KMS-11 (cell line): ENCODE data around the gene UPB1.
"Not testable (repeated sequence)": the region's sequence is repeated elsewhere in the genome, so short reads cannot be mapped to it uniquely, and the experiment has no call there.

Source experiments
- H2AFZ ChIP-seq: fragments of 200-600 bp; sonication (generic); 2 replicates; pipeline ENCODE4 v1.6.1; 2016; ENCODE audit warnings: antibody characterized with exemption, mixed run types, low read depth
- H3K27ac ChIP-seq: fragments of 200-600 bp; sonication (generic); 2 replicates; pipeline ENCODE4 v1.6.1; 2016; ENCODE audit warnings: mild to moderate bottlenecking, mixed run types
- H3K27me3 ChIP-seq: fragments of 200-600 bp; sonication (generic); 2 replicates; pipeline ENCODE4 v1.6.1; 2017; ENCODE audit warnings: mild to moderate bottlenecking, low read depth, mixed run types, moderate library complexity; ENCODE audit not compliant: insufficient read depth
- H3K36me3 ChIP-seq: fragments of 200-600 bp; sonication (generic); 2 replicates; pipeline ENCODE4 v1.6.1; 2017; ENCODE audit warnings: mild to moderate bottlenecking, mixed run types; ENCODE audit not compliant: insufficient read depth
- H3K4me1 ChIP-seq: fragments of 200-600 bp; sonication (generic); 2 replicates; pipeline ENCODE4 v1.6.1; 2016; ENCODE audit warnings: mild to moderate bottlenecking, low read depth, mixed run types; ENCODE audit not compliant: poor library complexity, severe bottlenecking
- H3K4me2 ChIP-seq: fragments of 200-600 bp; sonication (generic); 2 replicates; pipeline ENCODE4 v1.7.0; 2016; ENCODE audit warnings: mild to moderate bottlenecking, mixed run types
- H3K4me3 ChIP-seq: fragments of 200-600 bp; sonication (generic); IDR thresholded peaks from 2 replicates; pipeline ENCODE4 v1.6.1; 2017; ENCODE audit warnings: low read depth, low read length, mixed read lengths; ENCODE audit not compliant: insufficient read depth
- H3K79me2 ChIP-seq: fragments of 200-600 bp; sonication (generic); 2 replicates; pipeline ENCODE4 v1.6.1; 2016; ENCODE audit warnings: low read depth, mixed run types; ENCODE audit not compliant: insufficient read depth
- H3K9ac ChIP-seq: fragments of 200-600 bp; sonication (generic); 2 replicates; pipeline ENCODE4 v1.6.1; 2016; ENCODE audit warnings: mild to moderate bottlenecking, mixed run types
- H4K20me1 ChIP-seq: fragments of 200-600 bp; sonication (generic); 2 replicates; pipeline ENCODE4 v1.6.1; 2016; ENCODE audit warnings: mild to moderate bottlenecking, mixed run types; ENCODE audit not compliant: insufficient read depth
- TF ChIP-seq, protein P1 (sequence below): fragments of 200-600 bp; sonication (generic); conservative IDR thresholded peaks from 2 replicates; pipeline ENCODE4 v1.6.1; 2017; ENCODE audit warnings: low read depth, mild to moderate bottlenecking, antibody characterized with exemption, low read length, moderate library complexity, mixed read lengths

Gene UPB1

DNA sequence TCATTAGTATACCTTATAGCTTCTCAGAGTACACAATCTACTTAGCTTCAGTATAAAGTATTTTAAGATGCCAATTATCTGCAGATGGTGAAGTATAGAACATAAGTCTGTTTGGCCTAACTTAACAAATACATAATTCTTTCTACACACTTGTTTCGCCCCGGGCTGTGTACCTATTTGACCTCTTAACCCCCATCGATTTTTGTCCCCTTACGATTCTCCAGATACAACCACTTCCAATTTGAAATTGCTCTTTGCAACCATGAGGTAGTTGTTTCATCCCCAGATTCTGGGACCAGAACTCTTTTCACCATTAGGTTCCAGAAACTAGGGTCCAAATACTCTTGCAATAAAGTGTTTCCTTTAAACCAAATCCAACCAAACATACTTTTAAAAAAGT, 10.0 kb upstream of the UPB1 start:
- Histone ChIP-seq H3K27me3 (no peaks in the 10 kb centered on the region), H3K4me1 (peaks cover 7% of the 10 kb centered on the region), H3K36me3 (no peaks in the 10 kb centered on the region)

DNA sequence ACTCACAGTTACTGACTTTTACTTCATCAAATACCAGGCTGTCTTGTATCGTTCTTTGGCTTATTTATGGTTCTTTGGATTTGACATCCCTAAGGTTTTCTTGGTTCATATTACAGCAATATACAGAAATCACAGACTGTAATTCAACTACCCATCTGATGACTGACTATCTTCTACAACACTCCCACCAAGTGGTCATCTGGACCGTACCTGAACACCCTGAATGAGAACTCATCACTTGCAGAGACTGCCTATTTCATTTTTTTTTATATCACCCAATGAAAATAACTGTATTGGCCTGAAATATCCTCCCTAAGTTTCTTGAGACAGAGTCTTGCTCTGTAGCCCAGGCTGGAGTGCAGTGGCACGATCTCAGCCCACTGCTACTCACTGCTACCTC, 9.5 kb upstream of the UPB1 start:
- Histone ChIP-seq H3K4me2 (no peak overlapping the region), H3K27me3 (no peaks in the 10 kb centered on the region), H3K4me1 (peaks cover 7% of the 10 kb centered on the region), H3K27ac (no peak overlapping the region), H3K4me3 (no peak overlapping the region), H3K36me3 (no peaks in the 10 kb centered on the region), H3K79me2 (no peaks in the 10 kb centered on the region), H4K20me1 (no peaks in the 10 kb centered on the region), H2AFZ (no peak overlapping the region), H3K9ac (no peak overlapping the region)
- TF ChIP-seq, protein P1, sequence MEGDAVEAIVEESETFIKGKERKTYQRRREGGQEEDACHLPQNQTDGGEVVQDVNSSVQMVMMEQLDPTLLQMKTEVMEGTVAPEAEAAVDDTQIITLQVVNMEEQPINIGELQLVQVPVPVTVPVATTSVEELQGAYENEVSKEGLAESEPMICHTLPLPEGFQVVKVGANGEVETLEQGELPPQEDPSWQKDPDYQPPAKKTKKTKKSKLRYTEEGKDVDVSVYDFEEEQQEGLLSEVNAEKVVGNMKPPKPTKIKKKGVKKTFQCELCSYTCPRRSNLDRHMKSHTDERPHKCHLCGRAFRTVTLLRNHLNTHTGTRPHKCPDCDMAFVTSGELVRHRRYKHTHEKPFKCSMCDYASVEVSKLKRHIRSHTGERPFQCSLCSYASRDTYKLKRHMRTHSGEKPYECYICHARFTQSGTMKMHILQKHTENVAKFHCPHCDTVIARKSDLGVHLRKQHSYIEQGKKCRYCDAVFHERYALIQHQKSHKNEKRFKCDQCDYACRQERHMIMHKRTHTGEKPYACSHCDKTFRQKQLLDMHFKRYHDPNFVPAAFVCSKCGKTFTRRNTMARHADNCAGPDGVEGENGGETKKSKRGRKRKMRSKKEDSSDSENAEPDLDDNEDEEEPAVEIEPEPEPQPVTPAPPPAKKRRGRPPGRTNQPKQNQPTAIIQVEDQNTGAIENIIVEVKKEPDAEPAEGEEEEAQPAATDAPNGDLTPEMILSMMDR: no peak

More for the DNA sequence above, 10.0 kb upstream of the UPB1 start:
- H3K27ac ChIP-seq: no peak overlapping the region
- no peak overlapping the region for H3K9ac ChIP-seq
- H2AFZ ChIP-seq: no peak overlapping the region
- no peaks in the 10 kb centered on the region for H4K20me1 ChIP-seq
- H3K4me2 ChIP-seq: no peak overlapping the region
- no peak overlapping the region for H3K4me3 ChIP-seq
- TF ChIP-seq, protein P1: no peak
- H3K79me2 ChIP-seq: no peaks in the 10 kb centered on the region

DNA sequence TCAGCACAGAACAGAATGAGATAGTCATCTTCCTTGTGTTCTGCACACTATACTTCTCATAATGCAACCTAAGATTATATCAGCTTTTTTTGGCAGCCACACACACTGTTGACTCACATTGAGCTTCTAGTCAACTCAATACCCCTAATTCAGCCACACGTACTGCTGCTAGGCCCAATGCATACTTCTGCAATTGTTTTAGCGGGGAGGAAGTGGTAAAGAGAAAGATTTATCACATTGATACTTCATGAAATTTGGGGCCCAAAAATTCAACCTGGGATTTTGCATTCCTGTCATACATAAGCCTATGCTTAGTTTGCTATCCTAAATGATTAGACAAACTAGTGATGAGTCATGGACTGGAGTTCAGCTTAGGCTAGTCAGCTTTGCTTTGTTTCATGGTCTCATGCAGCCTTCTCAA, 8.6 kb upstream of the UPB1 start:
- Histone ChIP-seq H2AFZ (no peak overlapping the region), H3K4me1 (peaks cover 7% of the 10 kb centered on the region), H3K79me2 (no peaks in the 10 kb centered on the region), H3K4me2 (no peak overlapping the region), H3K27me3 (no peaks in the 10 kb centered on the region), H3K27ac (no peak overlapping the region), H3K36me3 (no peaks in the 10 kb centered on the region), H3K9ac (no peak overlapping the region), H4K20me1 (no peaks in the 10 kb centered on the region), H3K4me3 (no peak overlapping the region)
- TF ChIP-seq, protein P1: no peak

DNA sequence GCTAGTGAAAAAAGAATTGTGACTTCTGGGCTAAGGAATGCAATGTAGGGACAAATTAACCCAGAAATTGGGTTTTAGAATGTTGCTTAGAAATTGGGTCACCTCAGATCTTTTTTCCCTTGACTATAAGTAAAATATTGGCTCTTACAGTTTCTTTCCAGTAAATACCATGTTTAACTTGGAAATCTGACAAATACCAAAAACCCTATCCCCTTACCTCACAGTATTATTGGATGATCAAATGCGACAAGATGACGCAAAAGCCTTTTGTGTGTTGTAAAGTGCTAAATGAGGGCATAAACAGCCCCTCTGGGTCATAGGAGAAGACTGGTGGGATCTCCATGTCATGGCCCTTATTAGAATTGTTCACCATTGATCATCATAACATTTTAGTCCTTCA, 6.1 kb upstream of the UPB1 start:
- Histone ChIP-seq H3K4me3 (no peak overlapping the region), H3K4me1 (no peaks in the 10 kb centered on the region), H3K27ac (no peak overlapping the region), H3K9ac (no peak overlapping the region), H3K27me3 (no peaks in the 10 kb centered on the region), H3K79me2 (no peaks in the 10 kb centered on the region), H2AFZ (no peak overlapping the region), H4K20me1 (no peaks in the 10 kb centered on the region), H3K36me3 (no peaks in the 10 kb centered on the region), H3K4me2 (no peak overlapping the region)
- TF ChIP-seq, protein P1: no peak

DNA sequence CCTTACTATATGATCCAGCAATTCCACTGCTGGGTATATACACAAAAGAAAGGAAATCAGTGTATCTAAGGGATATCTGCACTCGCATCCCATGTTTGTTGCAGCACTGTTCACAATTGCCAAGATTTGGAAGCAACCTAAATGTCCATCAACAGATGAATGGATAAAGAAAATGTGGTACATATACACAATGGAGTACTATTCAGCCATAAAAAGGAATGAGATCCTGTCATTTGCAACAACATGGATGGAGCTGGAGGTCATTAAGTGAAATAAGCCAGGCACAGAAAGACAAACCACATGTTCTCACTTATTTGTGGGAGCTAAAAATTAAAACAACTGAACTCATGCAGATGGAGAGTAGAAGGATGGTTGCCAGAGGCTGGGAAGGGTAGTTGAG, 5.7 kb upstream of the UPB1 start:
- not testable (repeated sequence) for H3K4me3 ChIP-seq, H3K9ac ChIP-seq

More for the DNA sequence above, 5.7 kb upstream of the UPB1 start:
- not testable (repeated sequence) for H3K27ac ChIP-seq, H3K4me2 ChIP-seq, H4K20me1 ChIP-seq, H3K27me3 ChIP-seq, H3K36me3 ChIP-seq, H2AFZ ChIP-seq, H3K79me2 ChIP-seq, H3K4me1 ChIP-seq
